HAP-1 (cell line): ENCODE data around the gene AP4E1.
"Not testable (repeated sequence)": the region's sequence is repeated elsewhere in the genome, so short reads cannot be mapped to it uniquely, and the experiment has no call there.

Source experiments
- DNase-seq, 2 experiments: peaks; one replicate each; pipeline ENCODE4 v3.0.0-alpha.2; 2016 to 2020; ENCODE audit warnings: low spot score in 2 of 2
- H3K27me3 ChIP-seq: fragments of 250-450 bp; sonication (Bioruptor Pico); 2 replicates; pipeline ENCODE4 v1.5.1; 2020; ENCODE audit warnings: low read depth, mild to moderate bottlenecking, moderate library complexity
- H3K36me3 ChIP-seq: fragments of 250-450 bp; sonication (Bioruptor Pico); replicated peaks from 2 replicates; pipeline ENCODE4 v1.5.1; 2020; ENCODE audit warnings: mild to moderate bottlenecking
- H3K4me1 ChIP-seq: fragments of 250-450 bp; sonication (Bioruptor Pico); 2 replicates; pipeline ENCODE4 v1.5.1; 2020; ENCODE audit warnings: mild to moderate bottlenecking
- H3K4me3 ChIP-seq: fragments of 250-450 bp; sonication (Bioruptor Pico); 2 replicates; pipeline ENCODE4 v1.5.1; 2020; ENCODE audit warnings: mild to moderate bottlenecking, moderate library complexity
- H3K9me3 ChIP-seq: fragments of 250-450 bp; sonication (Bioruptor Pico); 2 replicates; pipeline ENCODE4 v1.5.1; 2020; ENCODE audit warnings: mild to moderate bottlenecking, moderate library complexity
- in situ Hi-C: fragments of 300-500 bp; cut with MboI; formaldehyde crosslinking; loops from 3 replicates; pipeline ENCODE4 v1.14.3; 2020; ENCODE audit warnings: low sequenced_read_pairs, inconsistent platforms, mixed read lengths

Gene AP4E1

DNA sequence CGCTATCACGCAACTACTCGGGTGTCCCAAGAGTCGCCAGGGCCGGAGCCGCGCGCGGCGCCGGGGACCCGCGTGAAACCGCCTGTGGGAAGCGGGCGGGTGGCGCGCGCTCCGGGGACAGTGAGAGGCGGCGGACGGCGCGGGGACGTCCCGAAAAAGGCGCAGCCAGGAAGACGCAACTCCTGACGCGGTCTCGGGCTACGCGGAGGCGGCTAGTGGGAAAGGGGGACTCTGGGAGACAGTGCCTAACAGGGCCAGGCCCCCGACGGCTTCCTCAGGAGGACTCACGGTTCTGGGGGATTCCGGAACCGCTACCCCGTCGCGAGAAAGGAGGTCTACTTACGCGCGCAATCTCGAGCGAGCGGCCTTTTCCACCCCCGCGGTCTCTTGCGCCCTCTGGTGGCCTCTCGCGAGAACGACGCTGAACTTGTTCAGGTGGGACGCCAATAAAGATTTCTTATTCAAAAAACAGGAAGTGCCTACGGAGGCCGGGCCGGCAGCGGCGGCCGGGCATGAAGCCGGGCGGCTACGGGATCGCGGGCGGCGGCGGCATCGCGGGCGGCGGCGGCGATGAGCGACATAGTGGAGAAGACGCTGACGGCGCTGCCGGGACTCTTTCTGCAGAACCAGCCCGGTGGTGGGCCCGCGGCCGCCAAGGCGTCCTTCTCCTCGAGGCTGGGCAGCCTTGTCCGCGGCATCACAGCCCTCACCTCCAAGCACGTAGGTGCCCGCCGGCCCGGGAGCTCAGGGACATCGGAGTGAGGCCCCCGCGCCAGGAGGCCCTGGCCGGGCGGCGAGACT is at the start of gene AP4E1:
Gene AP4E1 (plus strand): TSS at position 475 of the 801 bp plus-strand sequence. CDS start 96 bp downstream, at position 571.
- Histone ChIP-seq H3K9me3 (no peaks in the 10 kb centered on the region), H3K4me1 (peaks cover 19% of the 10 kb centered on the region), H3K27me3 (no peaks in the 10 kb centered on the region), H3K4me3 (peak within 1 kb of the TSS; percentile 96), H3K36me3 (peaks cover 20% of the 10 kb centered on the region)
- DNase-seq: peak; percentile 91 to 94
- in situ Hi-C loops: loop anchor here (10.0 kb wide), 1 partner anchor 224 kb away; the partner anchor contains the start of gene TRPM7

DNA sequence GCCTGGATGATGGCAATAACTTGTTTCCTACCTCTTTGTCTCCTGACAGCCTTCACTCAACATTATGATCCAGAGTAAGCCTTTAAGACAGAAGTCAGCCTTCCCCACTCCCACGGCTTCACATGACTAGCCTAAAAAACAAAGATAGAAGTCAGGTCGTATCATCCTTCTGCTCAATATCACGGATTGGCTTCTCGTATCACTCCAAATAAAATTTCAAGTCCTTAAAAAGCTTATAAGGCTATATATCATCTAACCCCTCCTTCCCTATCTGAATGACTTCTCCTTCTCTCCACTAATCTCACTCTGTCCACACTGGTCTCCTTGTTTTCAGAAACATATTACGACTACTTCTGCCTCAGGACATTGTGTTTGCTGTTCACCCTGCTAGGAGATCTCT is 47.7 kb upstream of the AP4E1 start:
- Histone ChIP-seq H3K27me3 (peaks cover 13% of the 10 kb centered on the region), H3K4me3 (no peak overlapping the region), H3K9me3 (no peaks in the 10 kb centered on the region), H3K36me3 (no peaks in the 10 kb centered on the region; the same call in 1 of the 2 replicates), H3K4me1 (peaks cover 27% of the 10 kb centered on the region)
- in situ Hi-C loops: no loop called here
- DNase-seq: no peak

DNA sequence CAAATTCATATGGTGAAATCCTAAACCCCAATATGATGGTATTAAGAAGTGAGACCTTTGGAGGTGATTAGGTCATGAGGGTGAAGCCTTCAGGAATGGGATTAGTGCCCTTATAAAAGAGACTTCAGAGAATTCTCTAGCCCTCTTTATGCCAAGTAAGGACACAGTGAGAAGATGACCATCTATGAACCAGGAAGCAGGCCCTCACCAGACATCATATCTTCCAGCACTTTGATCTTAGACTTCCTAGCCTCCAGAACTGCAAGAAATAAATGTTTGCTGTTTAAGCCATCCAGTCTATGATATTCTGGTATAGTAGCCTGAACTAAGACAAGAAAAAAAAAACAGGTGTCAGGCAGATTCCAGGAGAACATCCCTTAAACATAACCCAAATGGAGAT is 45.9 kb upstream of the AP4E1 start:
- H3K36me3 ChIP-seq: no peaks in the 10 kb centered on the region; the same call in 1 of the 2 replicates
- peaks cover 37% of the 10 kb centered on the region for H3K4me1 ChIP-seq
- H3K27me3 ChIP-seq: peaks cover 13% of the 10 kb centered on the region
- no peaks in the 10 kb centered on the region for H3K9me3 ChIP-seq
- in situ Hi-C loops: no loop called here
- no peak for DNase-seq
- no peak overlapping the region for H3K4me3 ChIP-seq

DNA sequence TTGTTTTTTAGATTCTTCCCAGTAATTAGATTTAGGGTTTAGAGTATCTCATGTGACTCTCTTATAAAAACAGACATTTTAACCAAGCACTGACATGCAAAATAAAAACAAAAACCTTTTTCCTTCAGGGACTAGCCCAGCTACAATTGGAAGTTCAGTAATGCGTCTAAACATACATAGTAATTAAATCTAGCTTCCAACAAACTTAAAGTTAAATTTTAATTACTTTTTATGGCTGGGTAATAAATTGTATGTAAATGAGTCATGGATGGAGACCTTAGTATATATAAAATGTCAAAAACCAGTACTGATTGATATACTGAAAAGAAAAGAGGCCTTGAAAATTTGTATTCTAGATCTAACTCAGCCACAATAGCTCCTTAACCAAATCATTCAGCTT is 43.6 kb upstream of the AP4E1 start:
- Histone ChIP-seq H3K27me3 (peaks cover 28% of the 10 kb centered on the region), H3K36me3 (no peaks in the 10 kb centered on the region), H3K4me3 (no peak overlapping the region), H3K9me3 (no peaks in the 10 kb centered on the region), H3K4me1 (peaks cover 28% of the 10 kb centered on the region)
- DNase-seq: no peak
- in situ Hi-C loops: no loop called here

DNA sequence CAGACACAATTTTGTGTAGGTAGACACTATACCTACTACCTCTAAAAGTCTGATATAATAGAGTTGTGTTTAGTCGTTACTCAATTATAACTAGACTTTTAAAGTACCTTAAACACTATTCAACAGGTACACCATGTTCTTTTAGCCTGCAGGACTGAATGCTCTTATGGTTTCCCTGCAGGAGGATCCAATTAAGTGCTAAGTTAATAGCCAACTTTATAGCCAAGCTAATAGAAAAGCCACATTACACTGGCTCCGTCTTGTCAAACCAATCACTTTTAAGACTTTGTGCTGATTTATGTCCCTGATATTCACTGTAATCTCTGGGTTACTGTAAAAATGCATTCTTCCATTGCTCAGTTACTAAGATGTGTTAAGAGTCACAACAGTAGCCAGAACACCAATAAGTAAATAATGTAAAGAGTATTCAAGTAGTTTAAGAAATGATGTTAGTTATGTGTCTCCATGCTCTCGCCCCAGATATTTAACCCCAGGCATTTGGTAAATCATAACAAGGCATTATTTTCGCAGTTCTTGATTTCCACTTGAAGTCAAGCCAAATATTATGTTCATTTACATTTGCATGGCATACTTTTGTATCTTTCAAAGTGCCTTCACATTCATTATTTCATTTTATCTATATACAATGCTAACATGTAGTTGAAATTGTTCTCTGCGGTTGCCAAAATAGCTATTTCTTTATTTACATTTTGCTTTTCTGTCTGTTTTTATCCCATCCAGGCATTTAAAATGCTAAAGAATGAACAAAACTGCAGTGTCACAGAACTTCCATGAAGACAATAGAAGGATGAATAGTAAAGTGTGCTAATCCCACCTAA is 42.7 kb upstream of the AP4E1 start:
- no peak overlapping the region for H3K4me3 ChIP-seq
- DNase-seq: peak; percentile 30 to 97
- H3K27me3 ChIP-seq: peaks cover 30% of the 10 kb centered on the region
- peaks cover 28% of the 10 kb centered on the region for H3K4me1 ChIP-seq
- H3K9me3 ChIP-seq: no peaks in the 10 kb centered on the region
- H3K36me3 ChIP-seq: no peaks in the 10 kb centered on the region
- in situ Hi-C loops: no loop called here

DNA sequence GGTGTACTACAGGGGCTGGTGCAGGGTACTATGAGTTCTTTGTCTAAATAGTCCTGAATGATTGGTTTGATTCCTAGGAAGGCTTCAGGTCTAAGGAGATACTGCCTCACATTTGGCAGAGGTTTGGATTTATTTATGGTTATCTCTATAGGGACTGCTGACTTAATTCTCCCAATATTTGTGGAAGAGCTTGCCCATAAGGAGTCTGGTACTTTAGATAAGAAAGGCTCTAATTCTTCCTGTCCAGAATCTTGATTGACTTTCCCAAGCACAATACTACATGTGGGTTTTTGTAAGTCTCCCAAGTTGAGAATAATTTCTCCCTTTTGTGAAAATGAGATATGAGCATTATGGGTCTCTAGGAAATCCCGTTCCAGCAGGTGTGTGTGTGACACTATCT is 36.7 kb upstream of the AP4E1 start:
- Histone ChIP-seq H3K4me3 (no peak overlapping the region), H3K9me3 (no peaks in the 10 kb centered on the region), H3K27me3 (peaks cover 54% of the 10 kb centered on the region), H3K36me3 (no peaks in the 10 kb centered on the region), H3K4me1 (peaks cover 9% of the 10 kb centered on the region)
- in situ Hi-C loops: no loop called here
- DNase-seq: no peak

DNA sequence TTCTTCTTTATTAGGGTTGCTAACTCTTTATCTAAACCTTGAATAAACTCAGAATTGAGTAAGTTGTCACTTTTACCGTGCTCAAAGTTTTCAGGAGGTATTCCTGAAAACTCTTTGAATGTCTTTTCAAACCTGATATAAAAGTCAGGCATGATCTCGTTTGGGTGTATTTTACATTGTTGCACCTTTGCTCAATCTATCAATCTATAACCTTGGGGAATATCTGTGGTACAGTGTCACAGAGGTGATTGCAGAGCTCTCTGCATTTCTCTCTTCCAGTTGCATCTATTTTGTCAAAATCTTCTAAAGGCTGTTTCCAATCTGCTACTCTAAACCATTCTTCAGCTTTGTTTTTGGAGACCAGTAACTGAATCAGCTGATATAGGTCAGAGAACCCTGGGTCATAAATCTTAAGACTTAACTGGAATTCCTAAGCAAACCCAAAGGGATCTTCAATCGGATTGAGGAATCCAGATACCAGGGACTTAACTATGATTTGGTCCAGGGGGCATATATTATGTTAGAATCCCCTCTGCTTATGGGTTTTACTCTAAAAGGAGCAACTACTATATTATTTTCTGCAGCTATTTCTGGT is 35.6 kb upstream of the AP4E1 start:
- H3K36me3 ChIP-seq: no peaks in the 10 kb centered on the region
- H3K4me3 ChIP-seq: no peak overlapping the region
- no peak for DNase-seq
- peaks cover 5% of the 10 kb centered on the region for H3K4me1 ChIP-seq
- no peaks in the 10 kb centered on the region for H3K9me3 ChIP-seq
- H3K27me3 ChIP-seq: peaks cover 50% of the 10 kb centered on the region
- in situ Hi-C loops: no loop called here

DNA sequence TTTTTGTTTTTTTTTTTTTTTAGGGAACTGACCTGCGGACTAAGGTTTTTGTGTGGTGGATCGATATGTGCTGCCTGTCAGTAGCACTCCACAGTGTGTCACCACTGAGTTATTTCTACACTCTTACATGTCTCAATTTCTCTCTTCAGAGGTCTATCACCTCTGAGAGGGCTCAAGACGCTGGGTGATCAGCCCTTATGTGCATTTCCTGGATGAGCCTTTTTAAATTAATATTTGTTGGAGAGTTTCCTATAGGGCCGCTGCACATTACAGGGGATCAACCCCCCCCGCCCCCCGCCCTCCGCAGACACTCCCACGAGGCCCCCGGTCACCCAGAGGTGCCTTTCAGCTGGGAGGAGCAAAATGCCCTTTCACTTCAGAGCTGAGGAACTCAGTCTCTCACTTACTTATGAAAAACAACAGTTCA is 34.5 kb upstream of the AP4E1 start:
- in situ Hi-C loops: no loop called here
- H3K4me1 ChIP-seq: peaks cover 5% of the 10 kb centered on the region; the same call in 1 of the 2 replicates
- no peak overlapping the region for H3K4me3 ChIP-seq

DNA sequence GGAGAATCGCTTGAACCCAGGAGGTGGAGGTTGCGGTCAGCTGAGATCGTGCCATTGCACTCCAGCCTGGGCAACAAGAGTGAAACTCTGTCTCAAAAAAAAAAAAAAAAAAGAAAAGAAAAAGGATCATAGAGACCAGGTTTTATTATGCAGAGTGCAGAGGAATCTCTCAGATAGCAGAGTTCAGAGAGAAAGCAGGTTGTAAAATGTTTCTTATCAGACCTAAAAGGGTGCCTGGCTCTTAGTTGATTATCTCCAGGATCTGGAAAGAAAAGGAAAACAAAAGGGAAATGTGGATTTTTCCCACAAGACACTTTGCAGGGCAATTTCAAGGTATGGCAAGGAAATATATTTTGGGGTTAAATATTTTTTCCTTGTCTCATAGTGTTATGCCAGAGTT is 33.2 kb upstream of the AP4E1 start:
- DNase-seq, H3K4me1 ChIP-seq, H3K9me3 ChIP-seq, H3K36me3 ChIP-seq, H3K4me3 ChIP-seq, in situ Hi-C loops: not testable (repeated sequence)
- H3K27me3 ChIP-seq: peaks cover 35% of the 10 kb centered on the region

More for the DNA sequence above, 34.5 kb upstream of the AP4E1 start:
- Histone ChIP-seq H3K36me3 (no peaks in the 10 kb centered on the region), H3K9me3 (no peaks in the 10 kb centered on the region), H3K27me3 (peaks cover 43% of the 10 kb centered on the region)
- DNase-seq: no peak

DNA sequence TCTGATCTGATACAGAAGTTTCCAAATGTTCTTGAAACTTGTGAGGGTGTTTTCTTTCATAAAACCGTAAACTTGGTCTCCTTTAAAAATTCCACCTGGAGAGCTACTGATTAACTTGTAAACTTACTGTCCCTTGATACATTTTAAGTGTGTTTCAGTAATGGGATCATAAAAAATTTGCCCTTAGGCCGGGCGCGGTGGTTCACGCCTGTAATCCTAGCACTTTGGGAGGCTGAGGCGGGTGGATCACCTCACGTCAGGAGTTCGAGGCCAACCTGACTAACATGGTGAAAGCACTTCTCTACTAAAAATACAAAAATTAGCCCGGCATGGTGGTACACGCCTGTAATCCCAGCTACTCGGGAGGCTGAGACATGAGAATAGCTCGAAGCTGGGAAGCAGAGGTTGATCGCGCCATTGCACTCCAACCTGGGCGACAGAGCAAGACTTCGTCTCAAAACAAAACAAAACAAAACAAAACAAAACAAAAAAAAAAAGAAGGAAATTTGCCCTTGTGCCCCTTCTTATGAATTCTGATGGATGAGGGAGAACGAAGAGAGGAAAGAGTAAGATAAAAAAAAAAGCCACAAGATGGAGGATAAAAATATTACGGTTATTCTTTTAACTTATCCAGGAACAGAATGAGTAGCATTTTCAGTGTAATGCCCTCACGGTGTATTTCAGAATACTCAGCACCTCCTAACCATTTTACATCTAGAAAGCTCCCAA is 32.1 kb upstream of the AP4E1 start:
- Histone ChIP-seq H3K4me3 (peak overlapping the region; percentile 19), H3K36me3 (no peaks in the 10 kb centered on the region), H3K9me3 (no peaks in the 10 kb centered on the region), H3K4me1 (peaks cover 5% of the 10 kb centered on the region; the same call in 1 of the 2 replicates), H3K27me3 (peaks cover 23% of the 10 kb centered on the region)
- in situ Hi-C loops: no loop called here
- DNase-seq: no peak

DNA sequence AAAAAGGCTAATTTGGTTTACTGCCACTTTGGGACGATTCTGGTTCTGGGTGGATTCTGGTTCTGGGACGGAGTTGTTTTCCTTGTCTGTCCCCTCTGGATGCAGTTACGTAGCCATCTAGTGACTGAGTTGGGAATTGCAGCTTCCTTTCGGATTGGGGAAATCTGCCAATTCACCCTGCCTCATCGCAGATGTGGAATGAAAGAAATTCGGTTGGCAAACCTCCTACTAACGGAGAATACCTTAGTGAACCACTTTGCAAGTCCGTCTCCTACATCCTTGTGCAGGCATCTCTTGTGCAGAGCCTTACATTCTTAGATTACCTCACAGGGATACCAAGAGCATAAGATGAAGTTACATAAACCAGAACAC is 31.5 kb upstream of the AP4E1 start:
- Histone ChIP-seq H3K27me3 (peaks cover 17% of the 10 kb centered on the region), H3K9me3 (no peaks in the 10 kb centered on the region), H3K4me3 (peak overlapping the region; percentile 19), H3K4me1 (peaks cover 5% of the 10 kb centered on the region; the same call in 1 of the 2 replicates), H3K36me3 (no peaks in the 10 kb centered on the region)
- DNase-seq: peak; percentile 58 to 87
- in situ Hi-C loops: no loop called here

DNA sequence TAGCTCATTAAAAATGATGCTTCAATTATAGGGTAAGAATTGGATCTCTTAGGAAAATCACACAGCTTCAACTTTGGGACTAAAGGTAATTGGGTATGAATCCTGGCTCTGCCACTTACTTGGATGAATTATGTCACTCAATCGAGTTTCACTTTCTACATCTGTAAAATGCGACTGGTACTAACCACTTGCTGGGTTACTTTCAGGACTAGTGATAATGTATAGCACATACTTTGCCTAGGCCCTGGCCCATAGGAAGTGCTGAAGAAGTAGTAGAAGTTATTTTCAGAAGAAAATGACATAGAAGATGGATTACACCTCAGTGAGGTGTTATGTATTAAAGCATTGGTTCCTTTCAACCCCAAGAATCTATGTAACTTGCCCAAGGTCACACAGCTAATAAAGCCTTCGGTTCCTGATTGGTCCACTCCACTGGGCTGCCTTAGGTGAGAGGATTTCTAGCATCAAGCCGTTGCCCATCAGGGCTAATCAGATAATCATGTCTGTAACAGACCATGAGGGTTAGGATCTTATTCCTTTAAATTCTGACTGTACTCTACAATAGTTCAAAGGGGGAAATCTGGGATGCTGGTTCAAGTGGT is 29.4 kb upstream of the AP4E1 start:
- no peaks in the 10 kb centered on the region for H3K27me3 ChIP-seq
- no peak overlapping the region for H3K4me3 ChIP-seq
- in situ Hi-C loops: no loop called here
- no peak for DNase-seq
- no peaks in the 10 kb centered on the region for H3K9me3 ChIP-seq
- H3K36me3 ChIP-seq: no peaks in the 10 kb centered on the region
- peaks cover 5% of the 10 kb centered on the region; the same call in 1 of the 2 replicates for H3K4me1 ChIP-seq

DNA sequence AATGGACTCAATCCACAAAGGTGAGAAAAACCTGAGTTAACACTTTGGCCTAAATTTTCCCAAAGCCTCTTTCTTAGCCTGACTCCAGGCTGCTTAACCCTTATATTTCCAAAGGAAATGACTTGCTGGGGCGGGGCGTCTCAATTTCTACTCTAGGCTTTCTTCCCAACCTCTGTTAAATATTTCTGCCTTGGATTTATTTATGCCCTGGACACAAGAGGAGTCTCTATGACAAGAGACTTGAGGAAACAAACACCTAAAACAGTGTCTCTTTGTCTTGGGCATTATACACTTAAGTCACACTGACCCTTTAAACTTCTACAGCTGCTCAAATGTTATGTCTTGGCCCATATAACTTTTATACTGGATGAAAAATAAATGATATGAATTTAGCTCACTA is 28.3 kb upstream of the AP4E1 start:
- Histone ChIP-seq H3K4me1 (peaks cover 5% of the 10 kb centered on the region; the same call in 1 of the 2 replicates), H3K36me3 (no peaks in the 10 kb centered on the region), H3K27me3 (no peaks in the 10 kb centered on the region), H3K4me3 (no peak overlapping the region), H3K9me3 (no peaks in the 10 kb centered on the region)
- in situ Hi-C loops: loop anchor here (5.0 kb wide), 1 partner anchor 213 kb away; no protein-coding TSS in a partner anchor
- DNase-seq: no peak
